HG02623 (cell line): ENCODE measurements around the gene ACTG1.

Experiments
- ATAC-seq: cut with Tn5 transposase; IDR thresholded peaks from one replicate; pipeline ENCODE4 v1.9.1; 2021; ENCODE audit warnings: moderate library complexity; ENCODE audit not compliant: unreplicated experiment

The ACTG1 gene

DNA sequence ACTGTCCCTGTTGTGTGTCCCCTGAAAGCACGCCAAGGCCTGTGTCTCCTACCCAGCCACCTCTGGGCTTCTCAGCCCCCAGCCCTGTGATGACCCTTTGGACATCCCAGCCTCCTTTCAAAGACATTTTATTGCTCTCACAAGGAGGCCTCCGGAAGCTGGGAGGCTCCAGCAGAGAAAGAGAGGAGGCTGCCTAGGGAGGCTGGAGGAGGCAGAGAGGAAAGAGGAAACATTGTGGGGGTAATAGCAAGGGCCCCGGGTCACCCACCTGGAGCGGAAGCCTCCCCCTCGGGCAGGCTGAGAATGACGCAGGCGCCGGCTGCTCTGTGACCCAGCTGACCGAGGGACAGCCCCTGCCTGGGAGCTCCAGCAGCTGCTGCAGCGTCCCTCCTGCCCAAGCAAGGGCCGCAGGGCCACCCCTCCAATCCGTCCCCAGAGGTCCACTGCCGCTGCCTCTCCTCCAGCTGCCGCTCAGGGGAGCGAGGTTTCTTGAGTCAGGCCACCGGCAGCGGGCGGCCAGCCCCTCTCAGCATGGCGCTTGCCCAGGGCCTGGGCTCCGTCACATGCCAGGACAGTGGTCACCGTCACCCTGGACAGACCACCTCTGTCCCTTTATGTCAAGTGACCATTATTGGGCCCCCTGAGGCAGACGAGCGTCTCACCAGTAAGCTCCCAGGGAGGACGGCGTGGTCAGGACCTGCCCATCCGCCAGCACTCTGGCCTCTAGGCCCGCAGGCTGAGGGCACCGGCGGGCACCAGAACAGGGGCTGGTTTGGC lies 29.3 kb downstream of the ACTG1 start:
- no peak for ATAC-seq

DNA sequence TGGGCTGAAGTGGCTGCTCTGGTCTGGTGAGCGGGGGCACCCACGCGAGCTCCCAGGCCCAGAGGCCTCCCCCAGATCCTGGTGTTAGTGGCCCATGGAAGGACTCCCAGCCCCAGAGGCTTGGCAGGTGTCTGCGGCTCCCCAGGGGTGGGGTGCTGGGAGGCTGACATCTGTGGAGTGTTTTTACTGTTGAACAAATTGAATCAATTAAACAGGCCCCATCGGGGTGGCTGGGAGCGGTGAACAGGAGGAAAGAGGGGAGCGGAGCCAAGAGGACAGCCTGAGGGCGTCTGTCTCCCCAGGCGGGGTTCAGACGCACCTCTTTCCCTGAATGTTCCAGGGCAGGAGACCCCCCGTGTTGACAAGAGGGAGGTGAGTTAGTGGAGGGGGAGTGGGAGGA lies 29.9 kb downstream of the ACTG1 start:
- ATAC-seq: no peak

DNA sequence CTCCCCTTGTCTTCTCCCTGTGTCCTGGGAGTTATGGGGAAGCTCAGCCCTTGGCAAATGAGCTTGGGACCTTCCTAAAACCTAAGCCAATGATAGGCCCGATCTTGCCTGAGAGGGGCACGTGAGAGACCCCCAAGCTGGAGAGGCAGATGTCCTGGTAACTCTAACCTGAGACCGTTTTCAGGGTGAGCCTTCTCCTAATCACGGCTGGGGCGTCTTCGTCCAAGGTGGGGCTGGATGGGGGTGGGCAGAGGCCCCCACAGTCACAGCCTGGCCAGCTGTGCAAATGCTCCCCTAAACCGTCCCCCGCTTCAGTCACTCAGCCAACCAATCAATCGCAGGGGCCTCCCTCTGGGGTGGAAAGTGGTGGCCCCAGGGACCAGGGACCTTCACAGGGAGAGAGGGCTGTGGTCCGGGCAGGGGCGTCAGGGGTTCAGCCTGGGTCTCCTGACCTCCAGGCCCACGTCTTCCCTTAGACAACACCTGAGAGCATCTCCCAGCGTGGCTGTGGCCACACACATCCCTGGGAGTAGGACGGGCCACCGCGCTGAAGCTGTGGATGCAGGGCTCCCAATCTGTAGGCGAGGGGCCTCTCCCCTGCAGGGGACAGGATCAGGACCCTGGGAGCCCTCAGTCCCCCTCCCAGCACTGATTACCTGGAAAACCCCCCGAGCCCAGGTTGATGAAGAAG lies 30.6 kb downstream of the ACTG1 start:
- ATAC-seq: no peak

DNA sequence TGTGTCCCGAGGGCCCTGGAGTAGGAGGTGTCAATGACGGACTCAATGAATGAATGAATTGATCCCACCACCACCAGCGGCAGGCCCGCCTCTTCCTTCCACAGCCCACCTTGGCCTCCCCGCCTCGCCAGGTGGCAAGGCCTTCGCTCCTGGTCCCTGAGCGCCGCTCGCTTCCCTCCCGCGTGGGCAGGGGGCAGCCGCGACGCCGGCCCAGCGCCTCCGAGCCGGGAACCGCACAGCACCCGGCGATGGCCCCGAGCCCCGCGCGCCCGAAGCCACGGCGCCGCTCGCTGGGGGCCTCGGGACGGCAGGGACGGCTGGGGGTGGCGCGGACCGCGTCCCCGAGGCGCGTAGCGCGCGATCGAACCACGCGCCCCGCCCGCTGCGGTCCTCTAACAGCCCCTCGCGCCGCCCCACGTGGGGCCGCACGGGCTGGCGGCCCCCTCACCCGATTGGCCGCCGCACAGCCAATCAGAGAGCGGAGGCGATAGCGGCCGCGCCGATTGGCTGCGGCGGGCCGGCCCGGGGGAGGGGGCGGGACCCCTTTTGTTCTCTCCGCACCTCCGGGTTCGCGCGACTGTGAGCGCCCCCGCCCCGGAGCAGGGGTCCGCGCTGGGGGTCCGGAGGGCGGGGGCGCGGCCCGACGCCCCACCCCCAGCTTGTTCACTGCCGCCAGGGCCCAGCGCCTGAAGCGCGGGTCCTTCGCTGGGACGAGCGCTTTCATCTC lies 31.4 kb downstream of the ACTG1 start:
- no peak for ATAC-seq

DNA sequence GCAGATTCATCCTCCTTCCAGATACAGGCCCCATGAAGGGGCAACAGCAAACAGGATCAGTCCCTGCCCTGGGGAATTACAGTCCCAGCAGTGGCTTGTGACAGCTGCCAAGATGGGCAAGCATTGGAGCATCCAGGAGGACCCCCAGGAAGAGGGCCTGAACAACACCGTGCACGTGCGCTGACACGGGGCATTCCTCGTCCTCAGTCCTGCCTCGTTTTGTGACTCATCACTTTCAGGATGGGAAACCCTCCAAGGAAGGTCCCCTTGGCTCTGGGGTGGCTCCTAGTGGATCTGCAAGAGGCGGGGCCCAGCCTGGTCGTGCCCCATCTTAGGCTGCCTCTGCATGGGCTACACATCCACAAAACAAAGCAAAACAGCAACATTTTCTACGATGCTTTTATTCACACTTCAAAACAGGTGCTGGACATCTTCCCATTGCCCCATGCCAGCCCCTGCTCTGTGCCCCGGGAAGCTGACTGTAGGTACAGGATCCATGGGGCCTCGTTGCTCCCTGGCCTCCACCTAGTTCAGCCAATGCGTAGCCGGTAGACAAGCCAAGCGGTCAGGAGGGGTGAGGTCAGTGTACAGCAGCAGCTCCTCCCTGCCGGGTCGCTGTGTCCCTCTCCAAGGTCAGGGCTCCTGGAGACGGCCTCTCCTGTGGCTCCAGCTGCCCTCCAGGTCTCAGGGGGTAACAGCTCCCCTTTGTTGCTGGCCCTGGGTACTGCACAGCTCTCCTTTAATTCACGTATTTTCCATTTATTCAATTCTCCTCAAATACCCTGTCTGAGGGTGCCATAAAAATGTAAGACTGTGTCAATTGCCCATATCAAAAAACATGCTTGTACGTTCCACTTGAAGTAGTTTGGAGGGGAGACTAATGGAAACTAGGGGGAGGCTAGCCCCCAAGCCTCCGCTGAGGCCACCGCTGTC lies 32.2 kb downstream of the ACTG1 start:
- ATAC-seq: no peak

DNA sequence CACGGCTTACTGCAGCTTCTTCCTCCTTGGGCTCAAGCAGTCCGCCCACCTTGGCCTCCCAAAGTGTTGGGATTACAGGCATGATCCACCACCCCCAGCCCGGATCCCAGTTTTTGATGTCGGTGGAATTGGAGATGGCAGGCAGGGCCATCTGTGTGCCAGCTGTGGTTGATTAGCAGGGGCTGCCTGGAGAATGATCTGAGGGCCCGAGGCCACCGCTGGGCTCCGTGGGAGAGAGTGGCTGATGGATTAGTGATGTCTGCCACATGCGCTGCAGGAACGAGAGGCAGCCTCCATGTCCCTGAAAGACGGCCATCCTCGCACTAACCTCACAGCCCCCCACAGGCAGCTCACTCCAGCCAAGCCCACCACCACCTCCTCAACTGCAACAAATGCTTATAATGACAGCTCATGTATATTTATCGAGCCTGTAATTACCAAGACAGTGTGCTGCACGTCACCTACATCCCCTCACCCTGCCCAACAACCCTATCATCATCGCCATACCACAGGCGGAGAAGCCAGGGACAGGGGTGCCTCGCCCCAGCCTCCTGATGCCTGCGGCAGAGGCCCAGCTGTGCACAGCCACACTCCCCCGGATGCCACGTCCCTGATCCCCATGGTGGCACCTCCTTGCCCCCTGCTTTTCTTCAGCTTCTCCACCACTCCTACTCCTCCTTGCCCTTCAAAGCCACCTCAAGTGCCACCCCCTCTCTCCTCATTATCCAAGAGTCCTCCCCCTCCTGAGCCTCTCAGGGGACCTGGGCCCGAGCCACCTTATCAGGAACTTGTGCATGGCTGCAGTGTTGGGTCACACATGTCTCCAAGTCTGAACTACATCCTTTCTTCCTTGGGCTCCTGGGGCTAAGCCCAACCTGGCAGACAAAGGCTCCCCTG lies 33.2 kb downstream of the ACTG1 start:
- ATAC-seq: no peak

DNA sequence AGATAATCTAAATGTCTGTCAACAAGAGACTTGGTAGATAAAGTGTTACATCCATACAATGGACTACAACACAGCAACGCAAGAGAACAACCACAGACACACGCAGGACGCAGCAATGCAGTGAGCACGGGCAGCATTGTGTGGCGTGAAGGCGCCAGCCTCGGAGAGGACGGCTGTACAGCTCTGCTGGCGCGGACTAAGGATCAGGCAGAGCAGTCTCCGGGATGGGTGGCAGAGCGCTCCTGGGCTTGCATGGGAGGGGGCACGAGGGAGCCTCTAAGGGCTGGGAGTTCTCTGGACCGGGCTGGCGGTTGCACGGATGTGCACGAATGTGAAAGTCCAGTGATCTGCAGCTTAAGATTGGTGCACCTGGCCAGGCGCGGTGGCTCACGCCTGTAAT lies 34.5 kb downstream of the ACTG1 start:
- ATAC-seq: no peak

DNA sequence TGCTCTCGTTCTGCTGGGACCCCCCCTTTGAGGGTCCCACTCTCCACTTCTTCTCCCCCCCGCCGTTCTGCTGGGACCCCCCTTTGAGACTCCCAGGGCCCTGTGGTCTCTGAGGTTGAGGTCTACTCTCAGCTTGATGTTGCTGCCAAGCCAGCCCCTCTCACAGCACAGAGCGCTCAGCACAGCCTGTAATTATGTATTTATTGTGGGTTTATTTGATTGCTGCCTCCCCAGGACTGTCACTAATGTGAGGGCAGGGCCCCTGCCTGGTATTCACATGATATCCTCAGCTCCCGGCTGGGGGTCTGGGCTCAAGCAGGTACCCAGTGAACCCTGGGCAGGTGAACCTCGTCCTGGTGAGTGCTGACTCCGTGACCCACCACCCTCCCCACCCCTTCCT lies 35.4 kb downstream of the ACTG1 start:
- ATAC-seq: no peak

DNA sequence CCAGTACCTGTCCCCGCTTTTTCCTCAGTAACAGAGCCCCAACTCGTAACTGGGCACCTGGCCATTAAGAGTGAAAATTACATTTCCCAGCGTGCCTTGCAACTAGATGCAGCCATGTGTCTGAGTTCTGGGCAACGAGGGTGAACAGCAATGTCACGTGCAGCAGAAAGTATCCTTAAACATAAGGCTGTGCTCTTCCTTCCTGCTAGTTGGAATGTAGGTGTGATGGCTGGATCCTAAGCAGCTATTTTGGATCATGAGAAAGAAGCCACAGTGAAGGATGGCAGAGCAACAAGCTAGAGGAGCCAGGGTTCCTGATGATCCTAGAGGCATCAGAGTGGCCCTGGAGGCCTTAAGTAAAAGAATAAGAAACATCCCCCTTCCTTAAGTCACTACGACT lies 36.0 kb downstream of the ACTG1 start:
- no peak for ATAC-seq

DNA sequence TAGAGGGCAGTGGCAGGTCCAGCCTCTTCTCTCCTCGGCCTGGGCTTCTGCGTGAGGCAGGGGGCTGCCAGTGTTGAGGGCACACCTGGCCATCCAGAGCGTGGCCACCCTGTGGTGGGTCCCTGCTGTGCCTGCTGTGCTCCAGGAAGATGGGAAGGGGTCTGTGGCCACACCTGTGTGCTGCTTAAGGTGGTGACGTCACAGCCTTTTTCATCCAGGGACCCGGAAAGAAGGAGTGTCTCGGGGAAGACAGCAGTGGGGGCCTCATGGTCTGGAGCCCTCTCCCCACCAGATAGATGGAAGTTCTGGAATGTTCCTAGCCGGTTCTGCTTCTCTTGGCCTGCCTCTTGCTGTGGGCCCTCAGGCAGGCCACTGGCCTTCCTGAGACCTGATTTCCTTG lies 36.5 kb downstream of the ACTG1 start:
- ATAC-seq: no peak

DNA sequence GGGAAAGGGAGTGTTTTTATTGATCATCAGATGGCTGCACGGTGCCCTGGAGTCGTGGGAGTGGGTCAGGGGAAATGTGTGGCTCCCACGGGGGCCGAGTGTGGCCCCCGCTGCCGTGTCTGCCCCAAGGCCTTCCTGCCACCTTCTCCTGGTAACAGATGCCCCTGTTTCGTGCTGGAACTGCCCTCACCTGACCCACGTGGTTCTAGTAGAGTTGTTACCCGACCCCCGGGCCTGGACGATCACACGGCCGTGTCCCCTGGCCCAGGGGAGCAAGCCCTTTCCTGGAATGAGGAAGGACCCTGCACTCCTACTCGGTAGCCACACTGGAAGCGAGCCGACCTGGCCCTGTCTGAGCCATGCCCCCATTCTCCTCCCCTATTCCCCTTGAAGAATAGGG lies 37.6 kb downstream of the ACTG1 start:
- no peak for ATAC-seq

DNA sequence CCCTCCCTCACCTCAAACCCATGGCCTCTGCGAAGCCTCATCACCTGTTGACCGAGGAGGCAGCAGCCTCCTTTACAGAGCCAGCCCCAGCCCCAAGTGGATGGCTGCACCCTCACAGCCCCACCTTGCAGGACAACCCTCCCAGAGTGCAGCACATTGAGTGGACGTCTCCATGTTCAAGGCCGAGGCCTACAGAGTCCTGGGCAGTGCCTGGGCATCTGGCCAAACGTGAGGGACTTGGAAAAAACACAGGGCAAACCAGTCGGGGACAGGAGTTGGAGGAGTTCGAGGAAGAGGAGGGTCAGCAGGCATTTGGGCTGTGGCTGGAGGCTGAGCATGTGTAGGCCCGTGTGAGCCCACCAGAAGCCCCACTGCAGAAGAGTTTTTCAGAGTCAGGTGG lies 39.6 kb downstream of the ACTG1 start:
- no peak for ATAC-seq

DNA sequence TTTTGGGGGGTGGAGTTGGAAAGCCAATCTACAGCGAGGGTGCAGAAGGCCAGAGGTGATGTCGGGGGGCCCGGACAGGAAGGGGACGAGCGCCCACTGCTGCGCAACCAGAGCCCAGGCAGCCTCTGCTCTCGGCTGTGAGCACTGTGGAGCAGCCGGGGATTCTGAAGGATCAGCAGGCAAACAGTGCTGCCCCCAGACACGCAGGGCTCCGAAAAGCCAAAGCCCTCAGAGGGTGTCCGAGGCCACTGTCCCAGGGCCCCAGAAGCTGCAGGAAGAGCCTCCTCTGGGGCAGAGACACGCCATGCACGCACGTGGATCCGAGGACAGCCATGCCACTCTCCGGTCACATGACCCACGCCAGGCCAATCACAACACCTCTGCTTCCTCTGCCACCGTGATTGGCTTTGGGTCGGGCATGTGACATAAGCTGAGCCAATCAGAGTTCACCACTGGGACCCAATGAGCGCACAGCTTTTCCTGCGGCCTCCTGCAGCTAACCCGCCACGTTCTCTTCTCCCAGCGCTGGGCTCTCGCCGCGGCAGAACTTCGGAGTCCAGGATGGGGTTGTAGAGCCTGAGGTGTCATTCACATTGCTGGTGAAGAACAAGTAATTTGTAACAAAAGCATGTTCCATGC lies 40.7 kb downstream of the ACTG1 start:
- ATAC-seq: no peak

DNA sequence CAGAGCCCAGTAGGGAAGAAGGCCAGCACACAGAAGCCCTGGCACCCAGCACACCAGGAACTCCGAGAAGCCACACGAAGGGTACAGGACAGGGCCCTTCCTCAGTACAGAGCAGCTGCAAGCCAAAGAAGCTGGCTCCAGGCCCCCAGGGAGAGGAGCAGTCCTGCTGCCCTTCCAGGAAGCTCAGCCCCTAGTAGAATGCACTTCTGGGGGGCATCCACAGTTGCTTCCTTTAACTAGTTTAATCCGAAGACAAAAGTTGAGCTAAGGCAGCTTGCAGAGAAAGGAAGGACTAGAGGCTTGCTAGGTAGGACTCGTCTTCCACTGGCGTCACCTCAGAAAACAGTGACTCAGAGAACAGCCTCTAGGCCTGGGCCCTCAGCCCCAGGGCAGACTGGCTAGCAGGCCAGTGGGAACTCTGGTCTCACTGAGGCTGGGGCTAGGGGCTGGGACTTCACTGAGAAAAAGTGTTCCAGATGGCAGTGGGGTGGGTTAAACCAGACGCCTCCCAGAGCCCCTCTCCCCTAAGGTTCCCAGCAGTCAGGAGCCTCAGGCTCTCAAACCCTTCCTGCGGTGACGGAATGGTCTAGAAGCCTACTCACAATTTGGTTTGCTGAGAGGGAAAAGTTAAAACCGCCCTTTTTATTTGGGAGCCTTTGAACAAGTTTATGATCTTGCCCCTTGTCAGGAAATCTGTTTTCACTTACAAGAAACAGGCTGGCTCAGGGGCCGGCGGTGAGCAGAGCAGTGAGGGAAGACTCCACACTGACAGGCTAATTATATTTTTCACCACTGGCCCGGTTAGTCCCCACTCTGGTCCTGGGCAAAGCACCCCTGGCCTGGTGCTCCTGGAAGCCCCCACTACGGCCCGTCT lies 41.4 kb downstream of the ACTG1 start:
- no peak for ATAC-seq

DNA sequence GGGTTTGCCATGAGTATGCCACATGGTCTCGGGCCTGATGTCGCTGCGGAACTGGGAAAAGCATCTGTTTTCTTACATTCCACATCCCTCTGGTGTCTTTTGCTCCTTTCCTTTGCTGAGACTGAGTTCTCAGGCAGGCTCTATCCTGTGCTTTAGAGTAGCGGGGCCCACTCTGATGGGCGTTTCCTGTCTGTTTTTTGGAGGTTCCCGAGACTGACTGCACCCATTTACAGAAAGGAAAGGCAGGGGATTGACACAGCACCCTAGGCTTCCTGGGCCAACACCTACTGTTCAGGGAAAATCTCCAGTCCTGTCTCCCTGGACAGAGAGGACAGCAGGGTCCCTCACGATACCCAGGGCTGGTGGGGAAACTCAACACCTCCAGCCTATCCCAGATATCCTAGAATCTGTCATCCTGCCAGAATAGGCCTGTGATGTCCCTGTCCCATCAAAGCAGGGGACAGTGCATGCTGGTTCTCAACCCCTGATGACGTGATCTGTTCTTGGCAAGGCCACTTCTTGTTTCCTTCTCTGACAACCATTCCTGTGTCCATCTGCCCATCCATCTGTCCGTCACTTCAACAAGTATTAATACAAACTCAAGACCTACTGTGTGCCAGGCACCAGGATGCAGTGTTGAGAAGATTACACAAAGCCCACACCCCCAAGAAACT lies 42.2 kb downstream of the ACTG1 start:
- ATAC-seq: no peak

DNA sequence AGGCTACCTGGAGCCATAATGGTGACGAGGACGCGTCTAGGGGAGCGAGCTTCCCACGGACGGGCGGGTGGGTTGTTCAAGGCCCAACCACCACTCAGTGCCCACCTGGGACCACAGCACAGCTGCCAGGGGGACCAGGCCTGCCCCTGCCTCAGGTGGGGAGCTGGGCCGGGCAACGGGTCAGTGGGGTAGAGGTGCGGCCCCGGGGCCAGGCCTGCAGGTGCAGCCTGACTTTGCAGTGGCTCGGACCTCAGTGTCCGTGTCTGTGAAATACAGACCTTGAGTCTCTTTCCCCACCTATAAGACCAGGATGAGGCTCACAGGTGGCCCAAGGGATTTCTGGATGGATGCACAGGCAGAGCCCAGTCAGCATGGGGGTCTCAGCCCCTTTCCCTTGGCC lies 43.3 kb downstream of the ACTG1 start:
- no peak for ATAC-seq

DNA sequence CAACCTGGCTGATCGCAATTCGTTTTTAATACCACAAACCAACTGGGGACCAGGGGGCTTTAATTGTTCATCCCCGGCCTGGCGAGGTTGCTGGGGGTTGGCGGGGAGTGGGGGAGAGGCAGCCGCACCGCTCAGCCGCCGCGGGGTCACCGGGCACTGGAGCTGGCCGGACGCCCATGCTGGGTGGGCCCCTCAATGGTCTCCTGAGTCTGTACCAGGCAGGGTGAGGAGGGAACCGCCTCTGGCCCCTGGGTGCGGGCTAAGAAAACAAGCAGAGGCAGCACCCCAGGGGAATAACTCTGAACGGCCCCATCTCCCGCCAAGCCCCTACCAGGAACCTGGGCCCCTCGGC lies 43.9 kb downstream of the ACTG1 start:
- ATAC-seq: no peak

DNA sequence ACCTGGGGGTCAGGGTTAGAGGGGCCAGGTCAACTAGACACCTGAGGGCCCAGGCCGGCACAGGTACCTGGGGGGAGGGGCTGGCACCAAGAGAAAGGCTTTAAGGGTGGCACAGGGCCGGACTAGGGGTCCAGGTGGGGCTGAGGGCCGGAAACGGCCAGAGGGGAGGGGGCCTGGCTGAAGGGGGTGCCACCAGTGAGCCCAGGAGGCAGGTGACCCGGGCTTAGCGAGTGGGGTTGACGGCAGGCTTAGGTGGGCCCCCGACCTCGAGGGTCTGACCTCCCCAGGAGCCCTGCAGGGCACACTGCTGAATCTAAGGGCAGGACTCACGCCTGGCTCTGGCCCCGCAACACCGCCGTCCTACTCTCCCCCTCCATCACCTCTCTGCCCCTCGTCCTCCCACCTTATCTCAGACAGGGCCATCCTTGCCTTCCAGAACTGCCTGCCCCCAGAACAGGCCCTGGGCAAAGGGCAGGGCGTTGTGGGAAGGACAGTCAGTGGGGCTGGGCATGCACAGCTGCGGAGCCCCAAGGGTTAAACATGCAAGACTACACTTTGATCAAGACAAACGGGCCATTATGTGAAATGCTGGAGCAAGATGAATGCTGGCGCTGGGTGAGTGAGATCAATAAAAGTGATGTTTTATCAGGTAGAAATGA lies 44.4 kb downstream of the ACTG1 start:
- ATAC-seq: no peak
